Bladder microvascular endothelial cell (primary cell): Measurements from ENCODE around the gene ERCC8. TPM values are rescaled to one million over a fixed set of nuclear protein-coding genes. Genes with fewer than 3 reads are reported as not detected.

Experiments used
- total RNA-seq: library from RNA; depleted of rRNA; stranded (reverse); fragments of >200 nt; gene quantifications from 2 replicates; pipeline ENCODE4 v1.2.3, GENCODE V29; 2014

Gene ERCC8, protein sequence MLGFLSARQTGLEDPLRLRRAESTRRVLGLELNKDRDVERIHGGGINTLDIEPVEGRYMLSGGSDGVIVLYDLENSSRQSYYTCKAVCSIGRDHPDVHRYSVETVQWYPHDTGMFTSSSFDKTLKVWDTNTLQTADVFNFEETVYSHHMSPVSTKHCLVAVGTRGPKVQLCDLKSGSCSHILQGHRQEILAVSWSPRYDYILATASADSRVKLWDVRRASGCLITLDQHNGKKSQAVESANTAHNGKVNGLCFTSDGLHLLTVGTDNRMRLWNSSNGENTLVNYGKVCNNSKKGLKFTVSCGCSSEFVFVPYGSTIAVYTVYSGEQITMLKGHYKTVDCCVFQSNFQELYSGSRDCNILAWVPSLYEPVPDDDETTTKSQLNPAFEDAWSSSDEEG
- 6.6 and 17.6 TPM in 2 replicates for total RNA-seq

DNA sequence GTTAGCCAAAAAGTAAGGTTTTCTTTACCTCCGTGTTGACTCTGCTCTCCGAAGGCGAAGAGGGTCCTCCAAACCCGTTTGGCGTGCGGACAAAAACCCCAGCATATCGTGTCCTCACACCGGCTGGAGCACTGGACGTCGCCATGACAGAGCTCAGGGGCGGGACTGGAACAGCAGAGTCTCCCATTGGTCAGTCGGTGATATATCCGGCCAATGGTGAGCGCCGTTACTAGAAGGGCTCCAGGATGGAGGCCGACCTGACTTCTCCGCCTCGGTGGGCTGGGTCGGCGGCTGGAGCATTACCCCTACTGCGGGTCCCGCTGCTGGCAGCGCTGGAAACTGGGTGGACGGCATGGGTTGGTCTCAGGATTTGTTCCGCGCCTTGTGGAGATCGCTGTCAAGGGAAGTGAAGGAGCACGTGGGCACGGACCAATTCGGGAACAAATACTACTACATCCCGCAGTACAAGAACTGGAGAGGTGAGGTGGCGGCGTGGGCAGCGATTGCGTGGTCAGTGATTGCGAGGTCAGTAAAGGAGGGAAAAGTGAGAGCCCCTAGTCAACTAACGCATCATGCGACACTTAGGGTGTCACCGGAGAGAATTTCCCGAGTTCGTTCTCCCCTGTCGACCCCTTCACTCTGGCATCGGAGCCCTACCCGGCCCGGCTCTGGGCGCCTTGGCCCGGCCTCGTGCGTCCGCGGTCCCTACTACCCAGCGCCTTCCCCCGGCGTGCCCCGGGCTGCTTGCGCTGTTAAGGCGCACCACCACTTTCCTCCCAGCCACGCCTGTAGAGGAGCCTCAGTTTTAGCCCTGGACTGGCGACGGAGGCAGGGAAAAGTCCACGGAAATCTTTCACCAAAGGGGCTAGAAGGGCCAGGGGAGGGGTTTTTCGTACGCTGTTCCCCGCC is at the start of gene ERCC8, which contains the start of gene NDUFAF2:
ERCC8 (minus strand) TSS at position 167 of the 909 bp plus-strand sequence; CDS start at position 105, 62 bp downstream.
NDUFAF2 (plus strand) TSS at position 302 of the 909 bp plus-strand sequence; CDS start at position 353, 51 bp downstream.

GRCh38 chr5:60843936-60844905 is 100.6 kb downstream of the ERCC8 start, which contains the start of gene ELOVL7:
Gene ELOVL7, minus strand, starts transcription at chr5:60844269. Its CDS starts 56,872 bp downstream, at chr5:60787397.

Other genes with a start within 250 kb of the ERCC8 start
- 6.6 and 10.5 TPM in 2 replicates for gene DEPDC1B, start 244.9 kb downstream of the ERCC8 start, total RNA-seq
- gene ELOVL7, start 100.8 kb downstream of the ERCC8 start, total RNA-seq: 0.38 and 1.8 TPM in 2 replicates
- 15.7 and 18.9 TPM in 2 replicates for gene NDUFAF2, start 135 bp upstream of the ERCC8 start, total RNA-seq
- gene SMIM15, start 217.4 kb upstream of the ERCC8 start, total RNA-seq: 18.5 and 72.9 TPM in 2 replicates